K562 (cell line): ENCODE results near the gene PNMA8A. TPM values are rescaled to one million over a fixed set of nuclear protein-coding genes. Genes with fewer than 3 reads are reported as not detected.

Experiments used
- ATAC-seq: fragments of 200-7000 bp; cut with Tn5 transposase; 3 replicates; pipeline ENCODE4 v1.9.1; 2020; ENCODE audit warnings: moderate library complexity
- BruUV-seq: library from RNA; stranded (reverse); fragments of 400-500 nt; replicated peaks from 2 replicates; lab custom pipeline; 2021; lab: Mats Ljungman, UMichigan
- CTCF ChIA-PET: fragments of 300-600 bp; formaldehyde crosslinking; extraction: SDS; loops from one replicate; lab custom pipeline; 2021; ENCODE audit warnings: low intra/inter-chr PET ratio; lab: Yijun Ruan, JAX
- POLR2A ChIA-PET: fragments of 300-600, 350-650 bp; sonication (Branson Sonifier 250); formaldehyde crosslinking; extraction: SDS; loops from one replicate; lab custom pipeline; 2021; ENCODE audit warnings: antibody characterized with exemption, inconsistent platforms; lab: Yijun Ruan, JAX
- DNase-seq, 4 experiments: peaks; one replicate each; pipeline versions ENCODE4 v3.0.0 to v3.0.0-alpha.2; 2011 to 2018; ENCODE audit warnings: low spot score in 3 of 4, mixed read lengths in 3 of 4; ENCODE audit errors: extremely low read depth in 1 of 4
- FAIRE-seq: peaks from 2 replicates; lab custom pipeline; 2011; peaks lifted over from hg19 to GRCh38; lab: Jason Lieb, UNC
- H2AFZ ChIP-seq: 2 replicates; pipeline ENCODE4 v1.6.0; 2011; ENCODE audit warnings: low read depth, low read length, control low read depth, inconsistent platforms
- H3K27ac ChIP-seq: fragments of 200-600 bp; 3 replicates; pipeline ENCODE4 v1.8.0; 2011; ENCODE audit warnings: low read depth, mild to moderate bottlenecking, control low read depth, inconsistent platforms, low read length, moderate library complexity, mixed read lengths; ENCODE audit errors: extremely low read depth
- H3K27me3 ChIP-seq, 2 experiments: fragments of 300-600 bp in 1 of 2; 2 replicates in 1 of 2; 3 replicates in 1 of 2; pipeline versions ENCODE4 v1.6.0 to v1.8.0; 2011; ENCODE audit warnings: inconsistent platforms in 2 of 2, low read length in 2 of 2, mild to moderate bottlenecking in 1 of 2, mixed read lengths in 1 of 2, moderate library complexity in 1 of 2; ENCODE audit not compliant: control insufficient read depth in 2 of 2, insufficient read depth in 2 of 2
- H3K36me3 ChIP-seq: fragments of 300-600 bp; 3 replicates; pipeline ENCODE4 v1.8.0; 2011; ENCODE audit warnings: mild to moderate bottlenecking, low read length, inconsistent platforms; ENCODE audit not compliant: control insufficient read depth, insufficient read depth
- H3K4me1 ChIP-seq, 2 experiments: fragments of 200-600 bp in 1 of 2; replicated peaks in 1 of 2; 2 replicates in 1 of 2; 3 replicates in 1 of 2; pipeline versions ENCODE4 v1.5.1 to v1.8.0; 2011; ENCODE audit warnings: inconsistent platforms in 2 of 2, low read length in 2 of 2, mild to moderate bottlenecking in 1 of 2, mixed read lengths in 1 of 2, moderate library complexity in 1 of 2; ENCODE audit not compliant: control insufficient read depth in 2 of 2, insufficient read depth in 2 of 2
- H3K4me2 ChIP-seq: 2 replicates; pipeline ENCODE4 v1.6.1; 2011; ENCODE audit warnings: low read length, control low read depth, inconsistent platforms, mixed read lengths; ENCODE audit not compliant: insufficient read depth
- H3K4me3 ChIP-seq: fragments of 200-600 bp; sonication (generic), shearing (Covaris generic); 2 replicates; pipeline ENCODE4 v1.5.1; 2016; ENCODE audit warnings: control low read depth, inconsistent platforms
- H3K79me2 ChIP-seq: fragments of 200-600 bp; 3 replicates; pipeline ENCODE4 v1.8.0; 2011; ENCODE audit warnings: low read length, inconsistent platforms; ENCODE audit not compliant: control insufficient read depth, insufficient read depth
- H3K9ac ChIP-seq, 2 experiments: 2 replicates each; pipeline versions ENCODE4 v1.6.0 to v1.6.1; 2011; ENCODE audit warnings: low read depth in 2 of 2, low read length in 2 of 2, control low read depth in 1 of 2, inconsistent platforms in 1 of 2, mild to moderate bottlenecking in 1 of 2, mixed read lengths in 1 of 2; ENCODE audit not compliant: insufficient read depth in 1 of 2
- H3K9me1 ChIP-seq: one replicate; pipeline ENCODE4 v1.6.0; 2011; ENCODE audit warnings: inconsistent platforms, mild to moderate bottlenecking, low read length, moderate library complexity; ENCODE audit not compliant: control insufficient read depth, insufficient read depth
- H3K9me3 ChIP-seq: replicated peaks from 2 replicates; pipeline ENCODE4 v1.5.1; 2011; ENCODE audit warnings: low read depth, low read length, inconsistent platforms; ENCODE audit not compliant: control insufficient read depth, insufficient read depth
- H4K20me1 ChIP-seq: replicated peaks from 2 replicates; pipeline ENCODE4 v1.6.1; 2011; ENCODE audit warnings: low read length, inconsistent platforms, mixed read lengths; ENCODE audit not compliant: control insufficient read depth, insufficient read depth
- ELK1 ChIP-seq: sonication (generic); formaldehyde crosslinking; IDR thresholded peaks from 2 replicates; pipeline ENCODE4 v1.8.1; 2022; ENCODE audit warnings: missing genetic modification reagents
- ESRRB ChIP-seq: fragments of 250-450 bp; sonication (Bioruptor Pico); IDR thresholded peaks from 2 replicates; pipeline ENCODE4 v1.5.0; 2020; ENCODE audit warnings: mild to moderate bottlenecking, moderate library complexity, borderline replicate concordance
- EZH2 ChIP-seq: IDR thresholded peaks from 2 replicates; pipeline ENCODE4 v1.6.1; 2012; ENCODE audit warnings: low read depth, mild to moderate bottlenecking, inconsistent platforms, low read length, borderline replicate concordance
- ILF3 ChIP-seq: fragments of 450-650 bp; IDR thresholded peaks from 2 replicates; pipeline ENCODE4 v1.6.1; 2018; ENCODE audit warnings: antibody characterized with exemption, mild to moderate bottlenecking, moderate library complexity, borderline replicate concordance
- MXI1 ChIP-seq: IDR thresholded peaks from 2 replicates; pipeline ENCODE4 v1.6.1; 2011; ENCODE audit warnings: low read depth, mild to moderate bottlenecking, improper control_type of control experiment, low read length
- NBN ChIP-seq: fragments of 450-650 bp; IDR thresholded peaks from 2 replicates; pipeline ENCODE4 v1.6.1; 2016; ENCODE audit warnings: low read depth, mild to moderate bottlenecking
- NR0B1 ChIP-seq: fragments of 450-650 bp; IDR thresholded peaks from one replicate; pipeline ENCODE4 v1.6.1; 2018; ENCODE audit warnings: mild to moderate bottlenecking, moderate library complexity; ENCODE audit not compliant: partially characterized antibody
- TRIM24 ChIP-seq, 2 experiments: fragments of 450-650 bp; IDR thresholded peaks; 2 replicates each; pipeline ENCODE4 v1.6.1; 2016
- ZBTB43 ChIP-seq: sonication (generic); formaldehyde crosslinking; IDR thresholded peaks from 2 replicates; pipeline ENCODE4 v1.8.0; 2023; ENCODE audit warnings: mild to moderate bottlenecking, missing genetic modification reagents
- ZC3H11A ChIP-seq: IDR thresholded peaks from 2 replicates; pipeline ENCODE4 v1.6.1; 2012; ENCODE audit warnings: low read depth, low read length, improper control_type of control experiment
- ZC3H4 ChIP-seq: sonication (generic); formaldehyde crosslinking; IDR thresholded peaks from 2 replicates; pipeline ENCODE4 v1.9.0; 2021; ENCODE audit warnings: missing genetic modification reagents, borderline replicate concordance
- ZNF408 ChIP-seq: fragments of 250-450 bp; sonication (Bioruptor Pico); IDR thresholded peaks from 2 replicates; pipeline ENCODE4 v1.4.0; 2020; ENCODE audit warnings: low read depth, mild to moderate bottlenecking, moderate library complexity
- ZNF583 ChIP-seq: fragments of 250-450 bp; sonication (Bioruptor Pico); IDR thresholded peaks from 2 replicates; pipeline ENCODE4 v1.4.0; 2020
- ZNF584 ChIP-seq: fragments of 200-800 bp; sonication (Bioruptor generic); IDR thresholded peaks from 2 replicates; pipeline ENCODE4 v1.6.1; 2016; ENCODE audit warnings: low read depth, mild to moderate bottlenecking, missing genetic modification characterization, missing compliant biosample characterization
- ZNF830 ChIP-seq: fragments of 250-450 bp; sonication (Bioruptor Pico); IDR thresholded peaks from 2 replicates; pipeline ENCODE4 v1.5.0; 2021; ENCODE audit warnings: mild to moderate bottlenecking
- WGBS: fragments of 100-300 bp; shearing (Covaris generic); methylation state at CpG from one replicate; pipeline ENCODE4 v1.1.6; 2016; ENCODE audit warnings: low coverage, mixed read lengths; ENCODE audit not compliant: insufficient coverage; ENCODE audit errors: missing lambda C conversion rate; 5-methylcytosine and 5-hydroxymethylcytosine counted together
- in situ Hi-C: fragments of 300-500 bp; cut with MboI; formaldehyde crosslinking; loops from 4 replicates; pipeline ENCODE4 v1.15.0; 2018; ENCODE audit warnings: inconsistent platforms, mixed read lengths
- intact Hi-C: fragments of 100-400 bp; cut with micrococcal nuclease; formaldehyde crosslinking; loops from 2 replicates; pipeline ENCODE4 v1.14.2; 2022
- polyA plus RNA-seq, 8 experiments: library from polyadenylated mRNA; depleted of rRNA in 4 of 8; stranded (reverse) in 5 of 8; unstranded in 3 of 8; fragments of >200 nt; fragmentation: Nextera tagmentation in 2 of 8; fragmentation: Illumina TruSeq in 1 of 8; extraction: Ambion mirVana in 2 of 8; extraction: Trizol in 1 of 8; gene quantifications; 2 replicates each; pipeline versions ENCODE4 v1.2.1 to v1.2.3, GENCODE V29; 2011 to 2014; ENCODE audit warnings: inconsistent platforms in 1 of 8, missing spikeins in 1 of 8
- total RNA-seq, 7 experiments: library from RNA; depleted of rRNA in 6 of 7; stranded (reverse); fragments of >200 nt in 6 of 7; fragmentation: Illumina TruSeq in 2 of 7; extraction: Trizol in 2 of 7; gene quantifications; 2 replicates each; pipeline versions ENCODE4 v1.2.1 to v1.2.3, GENCODE V29; 2011 to 2021; ENCODE audit warnings: low replicate concordance in 1 of 7

PNMA8A gene
- total and polyA plus RNA-seq, 9 of the 15 experiments (the other 6 are each of a cell fraction or from before 2014, with no cell fraction given), result 6.6 to 23.8 (median 14.9) TPM

- no TSS peak for BruUV-seq
- under 1% methylated on average over 6 of the region's 6 CpGs for WGBS
- ChIA-PET CTCF (interaction anchor here (0.6 kb wide), 1 partner anchor 192 kb away, joined by 4 read pairs; no protein-coding TSS in a partner anchor), POLR2A (interaction anchor here (0.6 to 1.7 kb wide), 4 partner anchors 14 to 373 kb away, joined by 3 to 4 read pairs (median 3); no protein-coding TSS in a partner anchor)
- H3K9me1 ChIP-seq, result no peaks in the 10 kb centered on the region
- peaks cover 2% of the 10 kb centered on the region for H3K9me3 ChIP-seq
- DNase-seq (no peak), ATAC-seq (no peak), FAIRE-seq (peak; percentile 32)
- H3K4me3 ChIP-seq, result no peak overlapping the region
- H3K27me3 ChIP-seq, result peaks cover 18 to 25% of the 10 kb centered on the region in 2 experiments; a peak in 4 of 5 replicates
- H3K4me2 ChIP-seq, result no peak overlapping the region
- TF ChIP-seq EZH2 (no peak), ZNF583 (no peak), ZNF584 (no peak), ELK1 (CRISPR knock-in tag) (no peak), ZNF830 (CRISPR knock-in tag) (no peak), NR0B1 (no peak), ILF3 (no peak), NBN (no peak), ZC3H11A (no peak), MXI1 (no peak), ESRRB (no peak), ZBTB43 (CRISPR knock-in tag) (no peak), ZC3H4 (CRISPR knock-in tag) (no peak), ZNF408 (CRISPR knock-in tag) (no peak), TRIM24 (IDR thresholded peaks at IDR 0.05) (no peak)
- H2AFZ ChIP-seq, result no peak overlapping the region
- H4K20me1 ChIP-seq, result no peaks in the 10 kb centered on the region
- no peak overlapping the region for H3K27ac ChIP-seq
- in situ Hi-C loops (no loop called here), intact Hi-C loops (no loop called here)
- no peaks in the 10 kb centered on the region for H3K4me1 ChIP-seq
- no peaks in the 10 kb centered on the region for H3K36me3 ChIP-seq
- H3K9ac ChIP-seq, result no peak overlapping the region
- H3K79me2 ChIP-seq, result no peaks in the 10 kb centered on the region
Measured at GRCh38 chr19:46451352-46451751, 20.0 kb downstream of the PNMA8A start.
